HCT116 (cell line): Measurements from ENCODE around the gene CHID1. TPM values are rescaled to one million over a fixed set of nuclear protein-coding genes. Genes with fewer than 3 reads are reported as not detected.

Source experiments
- ATAC-seq: fragments of 200-7000 bp; cut with Tn5 transposase; 2 replicates; pipeline ENCODE4 v1.9.1; 2020; ENCODE audit warnings: mild to moderate bottlenecking, moderate library complexity
- BruUV-seq: library from RNA; stranded (reverse); fragments of 400-500 nt; replicated peaks from 2 replicates; lab custom pipeline; 2021; lab: Mats Ljungman, UMichigan
- CTCF ChIA-PET: fragments of 300-600 bp; sonication (Branson Sonifier 250); formaldehyde crosslinking; loops from one replicate; lab custom pipeline; 2021; ENCODE audit warnings: antibody characterized with exemption; lab: Charles Lee
- POLR2A ChIA-PET: fragments of 300-600, 350-600 bp; sonication (Branson Sonifier 250); formaldehyde crosslinking; loops from one replicate; lab custom pipeline; 2021; ENCODE audit warnings: antibody characterized with exemption; lab: Charles Lee
- RAD21 ChIA-PET, 2 experiments: fragments of 300-600 bp; sonication (Branson Sonifier 250); formaldehyde crosslinking; loops; one replicate each; lab custom pipeline; 2023; ENCODE audit warnings: low total read pairs in 2 of 2; ENCODE audit not compliant: uncharacterized antibody in 2 of 2, unreplicated experiment in 2 of 2, low non-redundant PET in 1 of 2; lab: Charles Lee
- DNase-seq: peaks from one replicate; pipeline ENCODE4 v3.0.0-alpha.2; 2010; ENCODE audit warnings: low read depth, low spot score
- H2AFZ ChIP-seq: fragments of 200-600 bp; shearing (Covaris generic), sonication (generic); 2 replicates; pipeline ENCODE4 v1.6.1; 2017; ENCODE audit warnings: low read depth, mixed run types, mixed read lengths, antibody characterized with exemption, low read length; ENCODE audit not compliant: poor library complexity, severe bottlenecking
- H3K27ac ChIP-seq: 2 replicates; pipeline ENCODE4 v1.5.1; 2012; ENCODE audit warnings: low read depth, low read length
- H3K27me3 ChIP-seq: fragments of 200-600 bp; sonication (generic); 2 replicates; pipeline ENCODE4 v1.6.1; 2016; ENCODE audit warnings: mixed run types, low read length, mixed read lengths; ENCODE audit not compliant: insufficient read depth
- H3K36me3 ChIP-seq, 2 experiments: fragments of 200-500 bp in 1 of 2; fragments of 200-600 bp in 1 of 2; sonication (Bioruptor generic) in 1 of 2; sonication (generic) in 1 of 2; 2 replicates each; pipeline versions ENCODE4 v1.5.1 to v1.6.1; 2014 to 2016; ENCODE audit warnings: low read length in 2 of 2, inconsistent platforms in 1 of 2, mixed read lengths in 1 of 2, mixed run types in 1 of 2; ENCODE audit not compliant: insufficient read depth in 2 of 2, control insufficient read depth in 1 of 2
- H3K4me1 ChIP-seq, 2 experiments: fragments of 200-600 bp in 1 of 2; sonication (generic) in 1 of 2; 2 replicates each; pipeline versions ENCODE4 v1.5.1 to v1.6.1; 2012 to 2017; ENCODE audit warnings: low read length in 2 of 2, inconsistent platforms in 1 of 2, mild to moderate bottlenecking in 1 of 2, mixed read lengths in 1 of 2, mixed run types in 1 of 2, moderate library complexity in 1 of 2; ENCODE audit not compliant: insufficient read depth in 2 of 2, control insufficient read depth in 1 of 2
- H3K4me2 ChIP-seq: fragments of 200-600 bp; sonication (generic); 2 replicates; pipeline ENCODE4 v1.6.1; 2017; ENCODE audit warnings: mixed run types, low read length, mixed read lengths
- H3K4me3 ChIP-seq, 2 experiments: fragments of 200-600 bp in 1 of 2; sonication (generic) in 1 of 2; replicated peaks in 1 of 2; 2 replicates each; pipeline ENCODE4 v1.5.1; 2011 to 2016; ENCODE audit warnings: low read length in 2 of 2, control low read depth in 1 of 2, low read depth in 1 of 2, mild to moderate bottlenecking in 1 of 2, mixed read lengths in 1 of 2, mixed run types in 1 of 2
- H3K79me2 ChIP-seq: fragments of 200-600 bp; sonication (generic); 2 replicates; pipeline ENCODE4 v1.6.1; 2017; ENCODE audit warnings: mild to moderate bottlenecking, mixed run types, low read length, moderate library complexity, mixed read lengths; ENCODE audit not compliant: insufficient read depth
- H3K9ac ChIP-seq: fragments of 200-600 bp; sonication (generic); 2 replicates; pipeline ENCODE4 v1.6.1; 2016; ENCODE audit warnings: low read length, mixed read lengths
- H3K9me2 ChIP-seq: fragments of 200-600 bp; sonication (generic), shearing (Covaris generic); 2 replicates; pipeline ENCODE4 v1.6.1; 2017; ENCODE audit warnings: mixed run types, mild to moderate bottlenecking, moderate library complexity; ENCODE audit not compliant: insufficient read depth
- H3K9me3 ChIP-seq, 2 experiments: fragments of 200-500 bp in 1 of 2; fragments of 200-600 bp in 1 of 2; sonication (Bioruptor generic) in 1 of 2; sonication (generic) in 1 of 2; 2 replicates each; pipeline ENCODE4 v1.6.1; 2014 to 2017; ENCODE audit warnings: low read length in 2 of 2, mixed read lengths in 2 of 2, inconsistent platforms in 1 of 2, low read depth in 1 of 2, mild to moderate bottlenecking in 1 of 2, mixed run types in 1 of 2, moderate library complexity in 1 of 2; ENCODE audit not compliant: control insufficient read depth in 1 of 2, insufficient read depth in 1 of 2
- H4K20me1 ChIP-seq: fragments of 200-600 bp; sonication (generic), shearing (Covaris generic); 2 replicates; pipeline ENCODE4 v1.6.1; 2017; ENCODE audit warnings: mixed run types, mild to moderate bottlenecking, moderate library complexity; ENCODE audit not compliant: insufficient read depth
- ATF3 ChIP-seq: IDR thresholded peaks from 2 replicates; pipeline ENCODE4 v1.6.1; 2012
- CEBPB ChIP-seq: IDR thresholded peaks from 2 replicates; pipeline ENCODE4 v1.6.1; 2012; ENCODE audit warnings: low read depth
- CTCF ChIP-seq, 3 experiments: fragments of 200-600 bp in 1 of 3; sonication (generic) in 1 of 3; IDR thresholded peaks in 2 of 3; conservative IDR thresholded peaks in 1 of 3; 2 replicates each; pipeline ENCODE4 v1.5.1; 2012 to 2017; ENCODE audit warnings: low read depth in 2 of 3, low read length in 2 of 3, antibody characterized with exemption in 1 of 3, borderline replicate concordance in 1 of 3, control low read depth in 1 of 3, mild to moderate bottlenecking in 1 of 3, mixed read lengths in 1 of 3, mixed run types in 1 of 3, moderate library complexity in 1 of 3; ENCODE audit not compliant: insufficient read depth in 1 of 3
- EGR1 ChIP-seq: IDR thresholded peaks from 2 replicates; pipeline ENCODE4 v1.6.1; 2012; ENCODE audit warnings: low read depth
- FOSL1 ChIP-seq: IDR thresholded peaks from 2 replicates; pipeline ENCODE4 v1.6.1; 2012; ENCODE audit warnings: low read depth
- MAX ChIP-seq: IDR thresholded peaks from 2 replicates; pipeline ENCODE4 v1.6.1; 2012
- RAD21 ChIP-seq: IDR thresholded peaks from 2 replicates; pipeline ENCODE4 v1.6.1; 2012; ENCODE audit warnings: low read depth, mild to moderate bottlenecking
- SIN3A ChIP-seq: IDR thresholded peaks from 2 replicates; pipeline ENCODE4 v1.6.1; 2012; ENCODE audit warnings: low read depth
- SRF ChIP-seq: IDR thresholded peaks from 2 replicates; pipeline ENCODE4 v1.6.1; 2012; ENCODE audit warnings: low read depth
- YY1 ChIP-seq: IDR thresholded peaks from 2 replicates; pipeline ENCODE4 v1.6.1; 2011; ENCODE audit warnings: low read length, low read depth, moderate library complexity, mild to moderate bottlenecking; ENCODE audit not compliant: insufficient replicate concordance; ENCODE audit errors: extremely low read depth
- ZBTB33 ChIP-seq: IDR thresholded peaks from 2 replicates; pipeline ENCODE4 v1.6.1; 2011; ENCODE audit warnings: mild to moderate bottlenecking, low read length, moderate library complexity; ENCODE audit not compliant: insufficient replicate concordance; ENCODE audit errors: extremely low read depth
- ZFX ChIP-seq: fragments of 450-650 bp; IDR thresholded peaks from 2 replicates; pipeline ENCODE4 v1.6.1; 2017
- intact Hi-C: fragments of 100-400 bp; cut with micrococcal nuclease; formaldehyde crosslinking; loops from 2 replicates; pipeline ENCODE4 v1.10.0; 2022
- total RNA-seq: library from RNA; stranded (reverse); gene quantifications from one replicate; pipeline ENCODE4 v1.2.1, GENCODE V29; 2021; ENCODE audit not compliant: unreplicated experiment

CHID1 gene
- total RNA-seq, 1 experiment from 2014 or later, result 102 TPM

GRCh38 chr11:882596-882995 lies 28.0 kb downstream of the CHID1 start:
- no peak overlapping the region for H3K4me2 ChIP-seq
- ChIA-PET RAD21 (no interaction called here), POLR2A (no interaction called here), CTCF (no interaction called here)
- H3K9me3 ChIP-seq, result no peaks in the 10 kb centered on the region
- H3K9me2 ChIP-seq, result no peaks in the 10 kb centered on the region
- H3K36me3 ChIP-seq, result peaks cover 3 to 4% of the 10 kb centered on the region in 2 experiments; a peak in 2 of 4 replicates
- peaks cover 2 to 8% of the 10 kb centered on the region in 2 experiments; a peak in 2 of 4 replicates for H3K4me1 ChIP-seq
- no peak overlapping the region for H3K4me3 ChIP-seq
- H2AFZ ChIP-seq, result no peak overlapping the region
- BruUV-seq, result no TSS peak
- no peak for DNase-seq
- no peak overlapping the region for H3K9ac ChIP-seq
- intact Hi-C loops, result no loop called here
- H3K27ac ChIP-seq, result no peak overlapping the region
- no peaks in the 10 kb centered on the region for H4K20me1 ChIP-seq
- ATAC-seq, result no peak
- no peaks in the 10 kb centered on the region for H3K27me3 ChIP-seq
- TF ChIP-seq ZFX, result no peak
- no peak for TF ChIP-seq ATF3
- no peak for TF ChIP-seq ZBTB33
- TF ChIP-seq FOSL1, result no peak
- no peak for TF ChIP-seq MAX
- TF ChIP-seq CEBPB, result no peak
- TF ChIP-seq SIN3A, result no peak
- no peak for TF ChIP-seq SRF
- no peak for TF ChIP-seq CTCF (IDR thresholded peaks at IDR 0.05 in 2 of 3, conservative IDR thresholded peaks at IDR 0.05 in 1 of 3; ENCODE audit: borderline replicate concordance in 1 of 3, insufficient read depth in 1 of 3, low read depth in 2 of 3, low read length in 2 of 3)
- TF ChIP-seq EGR1, result no peak
- TF ChIP-seq RAD21, result no peak
- no peak for TF ChIP-seq YY1
- TF ChIP-seq, all 23 proteins: peak for 0
- no peaks in the 10 kb centered on the region for H3K79me2 ChIP-seq
